GM12865 (cell line): Measurements from ENCODE around the gene NSUN6.

Experiments used
- DNase-seq: peaks from one replicate; pipeline ENCODE4 v3.0.0; 2010; ENCODE audit warnings: low read depth
- H3K4me3 ChIP-seq: 2 replicates; pipeline ENCODE4 v1.5.1; 2011; ENCODE audit warnings: mild to moderate bottlenecking, low read depth, low read length, control low read depth
- TF ChIP-seq, protein P1 (sequence below): IDR thresholded peaks from 2 replicates; pipeline ENCODE4 v1.5.1; 2011; ENCODE audit warnings: low read length, control low read depth, low read depth, inconsistent platforms; ENCODE audit not compliant: insufficient read depth; ENCODE audit errors: missing control alignments

NSUN6 gene

GRCh38 chr10:18685555-18685954, 34.2 kb upstream of the NSUN6 start:
- TF ChIP-seq, protein P1, sequence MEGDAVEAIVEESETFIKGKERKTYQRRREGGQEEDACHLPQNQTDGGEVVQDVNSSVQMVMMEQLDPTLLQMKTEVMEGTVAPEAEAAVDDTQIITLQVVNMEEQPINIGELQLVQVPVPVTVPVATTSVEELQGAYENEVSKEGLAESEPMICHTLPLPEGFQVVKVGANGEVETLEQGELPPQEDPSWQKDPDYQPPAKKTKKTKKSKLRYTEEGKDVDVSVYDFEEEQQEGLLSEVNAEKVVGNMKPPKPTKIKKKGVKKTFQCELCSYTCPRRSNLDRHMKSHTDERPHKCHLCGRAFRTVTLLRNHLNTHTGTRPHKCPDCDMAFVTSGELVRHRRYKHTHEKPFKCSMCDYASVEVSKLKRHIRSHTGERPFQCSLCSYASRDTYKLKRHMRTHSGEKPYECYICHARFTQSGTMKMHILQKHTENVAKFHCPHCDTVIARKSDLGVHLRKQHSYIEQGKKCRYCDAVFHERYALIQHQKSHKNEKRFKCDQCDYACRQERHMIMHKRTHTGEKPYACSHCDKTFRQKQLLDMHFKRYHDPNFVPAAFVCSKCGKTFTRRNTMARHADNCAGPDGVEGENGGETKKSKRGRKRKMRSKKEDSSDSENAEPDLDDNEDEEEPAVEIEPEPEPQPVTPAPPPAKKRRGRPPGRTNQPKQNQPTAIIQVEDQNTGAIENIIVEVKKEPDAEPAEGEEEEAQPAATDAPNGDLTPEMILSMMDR = no peak
- DNase-seq = no peak
- no peak overlapping the region for H3K4me3 ChIP-seq

DNA sequence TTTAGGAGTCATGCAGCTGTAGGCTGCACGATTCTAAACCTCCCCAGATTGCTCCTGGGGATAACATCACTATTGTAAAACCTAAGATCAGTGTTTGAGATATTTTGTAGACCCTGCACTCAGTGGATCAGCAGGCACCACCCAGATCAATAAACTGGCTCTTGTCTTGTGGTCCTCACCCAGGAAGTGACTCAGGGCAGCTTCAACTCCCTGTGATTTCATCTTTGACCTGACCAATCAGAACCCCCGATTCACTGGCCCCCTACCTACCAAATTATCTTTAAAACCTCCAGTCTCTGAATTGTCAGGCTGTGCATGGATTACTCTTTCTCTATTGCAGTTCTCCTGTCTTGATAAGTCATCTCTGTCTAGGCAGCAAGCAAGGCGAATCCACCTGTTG, 33.6 kb upstream of the NSUN6 start:
- no peak overlapping the region for H3K4me3 ChIP-seq
- TF ChIP-seq, protein P1 = no peak
- no peak for DNase-seq

DNA sequence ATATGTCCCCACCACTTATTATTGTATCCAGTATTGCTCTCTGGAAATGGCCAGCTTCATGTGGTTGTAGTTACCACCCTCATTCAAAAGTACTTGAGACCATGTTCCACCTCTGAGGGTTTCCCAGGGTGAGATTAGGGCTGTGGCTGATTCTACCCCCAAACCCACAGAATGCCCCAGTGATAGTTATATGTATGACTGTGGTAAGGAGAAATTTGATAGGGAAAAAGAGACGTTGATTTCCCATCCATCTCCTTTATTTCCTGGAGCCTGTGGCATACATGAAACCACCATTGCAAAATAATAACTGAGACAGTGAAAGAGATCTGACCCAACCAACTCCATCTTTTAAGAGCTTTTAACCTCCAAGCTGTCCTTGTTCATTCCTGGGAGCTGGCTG, 33.0 kb upstream of the NSUN6 start:
- TF ChIP-seq, protein P1 = no peak
- DNase-seq = no peak
- H3K4me3 ChIP-seq = no peak overlapping the region

DNA sequence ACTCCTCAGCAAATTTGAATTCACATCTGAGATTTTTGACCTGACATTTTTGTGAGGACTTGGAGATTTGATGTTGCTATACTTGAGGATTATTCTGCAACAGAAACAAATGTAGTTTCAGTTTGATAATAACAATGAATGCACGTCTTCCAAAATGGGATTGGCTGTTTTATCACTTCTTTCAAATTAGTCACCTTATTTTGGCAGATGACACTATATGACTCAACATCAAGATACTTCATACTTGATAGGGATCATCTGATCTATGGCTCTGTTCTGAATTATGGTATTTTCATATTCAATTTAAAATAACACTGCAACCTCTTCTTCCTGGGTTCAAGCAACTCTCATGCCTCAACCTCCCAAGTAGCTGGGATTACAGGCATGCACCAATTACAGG, 32.0 kb upstream of the NSUN6 start:
- TF ChIP-seq, protein P1 = no peak
- no peak for DNase-seq
- no peak overlapping the region for H3K4me3 ChIP-seq

- H3K4me3 ChIP-seq = no peak overlapping the region
- TF ChIP-seq, protein P1 = no peak
- DNase-seq = no peak
These were observed 30.6 kb upstream of the NSUN6 start for GRCh38 chr10:18681971-18682411.

GRCh38 chr10:18681366-18681765, 30.0 kb upstream of the NSUN6 start:
- no peak for DNase-seq
- no peak overlapping the region for H3K4me3 ChIP-seq
- TF ChIP-seq, protein P1 = no peak

DNA sequence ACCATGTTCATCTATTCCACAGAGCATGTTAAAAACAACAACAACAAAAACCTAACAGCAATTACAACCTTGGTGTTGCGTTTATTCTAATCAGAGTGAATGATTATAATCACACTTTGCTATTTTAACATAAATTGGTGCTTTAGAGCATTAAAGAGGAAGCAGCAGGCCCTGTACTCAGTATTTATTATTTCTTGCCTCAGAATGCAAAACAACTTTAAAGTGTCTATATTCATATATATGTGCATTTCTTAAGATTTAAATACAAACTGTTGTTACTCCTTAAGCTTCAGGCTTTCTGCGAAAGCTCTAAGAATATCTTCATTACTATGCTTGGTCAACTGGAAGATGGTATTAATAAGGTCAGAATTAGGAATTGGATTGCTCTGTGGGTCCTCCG, 29.4 kb upstream of the NSUN6 start:
- H3K4me3 ChIP-seq = no peak overlapping the region
- no peak for DNase-seq
- TF ChIP-seq, protein P1 = no peak
